HG03039 (cell line): ENCODE data around the gene TRAF3IP3.

Experiments
- ATAC-seq: cut with Tn5 transposase; IDR thresholded peaks from one replicate; pipeline ENCODE4 v1.9.1; 2021; ENCODE audit warnings: mild to moderate bottlenecking, moderate library complexity; ENCODE audit not compliant: unreplicated experiment

Gene TRAF3IP3

GRCh38 chr1:209736490-209737117 lies 19.2 kb upstream of the TRAF3IP3 start:
- no peak for ATAC-seq

GRCh38 chr1:209737118-209737505 lies 18.7 kb upstream of the TRAF3IP3 start:
- ATAC-seq, result no peak

- no peak for ATAC-seq
These were observed 17.6 kb upstream of the TRAF3IP3 start for GRCh38 chr1:209738270-209738669.

GRCh38 chr1:209741193-209741592 lies 14.7 kb upstream of the TRAF3IP3 start:
- ATAC-seq, result no peak

GRCh38 chr1:209741889-209742288 lies 14.0 kb upstream of the TRAF3IP3 start:
- no peak for ATAC-seq

GRCh38 chr1:209742409-209743144 lies 13.3 kb upstream of the TRAF3IP3 start:
- no peak for ATAC-seq

- no peak for ATAC-seq
These were observed 12.7 kb upstream of the TRAF3IP3 start for GRCh38 chr1:209743145-209743482.

- no peak for ATAC-seq
These were observed 9.2 kb upstream of the TRAF3IP3 start for GRCh38 chr1:209746451-209747165.

GRCh38 chr1:209747580-209748262 lies 8.1 kb upstream of the TRAF3IP3 start:
- ATAC-seq, result peak; percentile 71

- no peak for ATAC-seq
These were observed 7.2 kb upstream of the TRAF3IP3 start for GRCh38 chr1:209748620-209749019.

- no peak for ATAC-seq
These were observed 6.6 kb upstream of the TRAF3IP3 start for GRCh38 chr1:209749205-209749604.

GRCh38 chr1:209749670-209750323 lies 6.1 kb upstream of the TRAF3IP3 start:
- ATAC-seq, result no peak

- peak; percentile 42 for ATAC-seq
These were observed 4.1 kb upstream of the TRAF3IP3 start for GRCh38 chr1:209751627-209752231.

GRCh38 chr1:209752890-209753289 lies 3.0 kb upstream of the TRAF3IP3 start:
- ATAC-seq, result no peak

GRCh38 chr1:209755256-209755655 lies 597 bp upstream of the TRAF3IP3 start:
- ATAC-seq, result no peak

GRCh38 chr1:209756615-209757445 lies 977 bp downstream of the TRAF3IP3 start:
- no peak for ATAC-seq

- ATAC-seq, result no peak
These were observed 2.5 kb downstream of the TRAF3IP3 start for GRCh38 chr1:209758400-209758799.

- ATAC-seq, result no peak
These were observed 4.0 kb downstream of the TRAF3IP3 start for GRCh38 chr1:209759829-209760359.

GRCh38 chr1:209761011-209761635 lies 5.3 kb downstream of the TRAF3IP3 start:
- no peak for ATAC-seq
